Measurements from ENCODE around the gene CLCA2. TPM values are rescaled to one million over a fixed set of nuclear protein-coding genes. Genes with fewer than 3 reads are reported as not detected.

The CLCA2 gene
- polyA plus RNA-seq, 1 donor from 2014 or later: not detected

DNA sequence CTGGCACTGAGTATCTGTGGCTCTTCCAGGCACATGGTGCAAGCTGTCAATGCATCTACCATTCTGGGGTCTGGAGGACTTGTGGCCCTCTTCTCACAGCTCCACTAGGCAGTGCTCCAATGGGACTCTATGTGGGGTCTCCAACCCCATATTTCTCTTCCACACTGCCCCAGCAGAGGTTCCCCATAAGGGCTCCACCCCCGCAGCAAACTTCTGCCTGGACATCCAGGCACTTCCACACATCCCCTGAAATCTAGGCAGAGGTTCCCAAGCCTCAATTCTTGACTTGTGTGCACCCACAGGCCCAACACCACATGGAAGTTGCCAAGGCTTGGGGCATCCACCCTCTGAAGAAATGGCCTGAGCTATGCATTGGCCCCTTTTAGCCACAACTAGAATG is 46.6 kb upstream of the CLCA2 start:
- Histone ChIP-seq H3K4me2 (ENCODE audit: low read length) (no peak overlapping the region), H4K20me1 (ENCODE audit: insufficient read depth) (no peaks in the 10 kb centered on the region), H3K9me3 (ENCODE audit: low read length) (no peaks in the 10 kb centered on the region), H3F3A (ENCODE audit: insufficient read depth, low read length, poor library complexity, severe bottlenecking) (peaks cover 2% of the 10 kb centered on the region), H3K27me3 (ENCODE audit: insufficient read depth, low read depth, low read length) (no peaks in the 10 kb centered on the region), H3K27ac (ENCODE audit: low read length) (no peak overlapping the region), H3K9me2 (ENCODE audit: insufficient read depth, low read length) (no peaks in the 10 kb centered on the region), H3K4me3 (ENCODE audit: low read length) (no peak overlapping the region), H3K9ac (ENCODE audit: low read length) (no peak overlapping the region), H2AFZ (ENCODE audit: low read depth, low read length) (no peak overlapping the region), H3K36me3 (ENCODE audit: insufficient read depth, low read length) (peaks cover 19% of the 10 kb centered on the region), H3K79me2 (replicated peaks; ENCODE audit: insufficient read depth, low read length) (no peaks in the 10 kb centered on the region)
- TF ChIP-seq, protein P1, sequence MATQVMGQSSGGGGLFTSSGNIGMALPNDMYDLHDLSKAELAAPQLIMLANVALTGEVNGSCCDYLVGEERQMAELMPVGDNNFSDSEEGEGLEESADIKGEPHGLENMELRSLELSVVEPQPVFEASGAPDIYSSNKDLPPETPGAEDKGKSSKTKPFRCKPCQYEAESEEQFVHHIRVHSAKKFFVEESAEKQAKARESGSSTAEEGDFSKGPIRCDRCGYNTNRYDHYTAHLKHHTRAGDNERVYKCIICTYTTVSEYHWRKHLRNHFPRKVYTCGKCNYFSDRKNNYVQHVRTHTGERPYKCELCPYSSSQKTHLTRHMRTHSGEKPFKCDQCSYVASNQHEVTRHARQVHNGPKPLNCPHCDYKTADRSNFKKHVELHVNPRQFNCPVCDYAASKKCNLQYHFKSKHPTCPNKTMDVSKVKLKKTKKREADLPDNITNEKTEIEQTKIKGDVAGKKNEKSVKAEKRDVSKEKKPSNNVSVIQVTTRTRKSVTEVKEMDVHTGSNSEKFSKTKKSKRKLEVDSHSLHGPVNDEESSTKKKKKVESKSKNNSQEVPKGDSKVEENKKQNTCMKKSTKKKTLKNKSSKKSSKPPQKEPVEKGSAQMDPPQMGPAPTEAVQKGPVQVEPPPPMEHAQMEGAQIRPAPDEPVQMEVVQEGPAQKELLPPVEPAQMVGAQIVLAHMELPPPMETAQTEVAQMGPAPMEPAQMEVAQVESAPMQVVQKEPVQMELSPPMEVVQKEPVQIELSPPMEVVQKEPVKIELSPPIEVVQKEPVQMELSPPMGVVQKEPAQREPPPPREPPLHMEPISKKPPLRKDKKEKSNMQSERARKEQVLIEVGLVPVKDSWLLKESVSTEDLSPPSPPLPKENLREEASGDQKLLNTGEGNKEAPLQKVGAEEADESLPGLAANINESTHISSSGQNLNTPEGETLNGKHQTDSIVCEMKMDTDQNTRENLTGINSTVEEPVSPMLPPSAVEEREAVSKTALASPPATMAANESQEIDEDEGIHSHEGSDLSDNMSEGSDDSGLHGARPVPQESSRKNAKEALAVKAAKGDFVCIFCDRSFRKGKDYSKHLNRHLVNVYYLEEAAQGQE (IDR thresholded peaks at IDR 0.05; ENCODE audit: borderline replicate concordance): no peak
- no peak for TF ChIP-seq EP300 (conservative IDR thresholded peaks at IDR 0.05; ENCODE audit: poor library complexity, severe bottlenecking)
- no peak for TF ChIP-seq MXI1 (conservative IDR thresholded peaks at IDR 0.05; ENCODE audit: poor library complexity, severe bottlenecking)
- TF ChIP-seq TAF1 (IDR thresholded peaks at IDR 0.05; ENCODE audit: low read depth): no peak
- TF ChIP-seq, protein P2, sequence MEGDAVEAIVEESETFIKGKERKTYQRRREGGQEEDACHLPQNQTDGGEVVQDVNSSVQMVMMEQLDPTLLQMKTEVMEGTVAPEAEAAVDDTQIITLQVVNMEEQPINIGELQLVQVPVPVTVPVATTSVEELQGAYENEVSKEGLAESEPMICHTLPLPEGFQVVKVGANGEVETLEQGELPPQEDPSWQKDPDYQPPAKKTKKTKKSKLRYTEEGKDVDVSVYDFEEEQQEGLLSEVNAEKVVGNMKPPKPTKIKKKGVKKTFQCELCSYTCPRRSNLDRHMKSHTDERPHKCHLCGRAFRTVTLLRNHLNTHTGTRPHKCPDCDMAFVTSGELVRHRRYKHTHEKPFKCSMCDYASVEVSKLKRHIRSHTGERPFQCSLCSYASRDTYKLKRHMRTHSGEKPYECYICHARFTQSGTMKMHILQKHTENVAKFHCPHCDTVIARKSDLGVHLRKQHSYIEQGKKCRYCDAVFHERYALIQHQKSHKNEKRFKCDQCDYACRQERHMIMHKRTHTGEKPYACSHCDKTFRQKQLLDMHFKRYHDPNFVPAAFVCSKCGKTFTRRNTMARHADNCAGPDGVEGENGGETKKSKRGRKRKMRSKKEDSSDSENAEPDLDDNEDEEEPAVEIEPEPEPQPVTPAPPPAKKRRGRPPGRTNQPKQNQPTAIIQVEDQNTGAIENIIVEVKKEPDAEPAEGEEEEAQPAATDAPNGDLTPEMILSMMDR (IDR thresholded peaks at IDR 0.05; ENCODE audit: poor library complexity, severe bottlenecking): no peak
- no peak for TF ChIP-seq EZH2 (IDR thresholded peaks at IDR 0.05; ENCODE audit: borderline replicate concordance, insufficient read depth, low read length, poor library complexity, severe bottlenecking)
- no peak for TF ChIP-seq SMC3 (conservative IDR thresholded peaks at IDR 0.05; ENCODE audit: poor library complexity)

DNA sequence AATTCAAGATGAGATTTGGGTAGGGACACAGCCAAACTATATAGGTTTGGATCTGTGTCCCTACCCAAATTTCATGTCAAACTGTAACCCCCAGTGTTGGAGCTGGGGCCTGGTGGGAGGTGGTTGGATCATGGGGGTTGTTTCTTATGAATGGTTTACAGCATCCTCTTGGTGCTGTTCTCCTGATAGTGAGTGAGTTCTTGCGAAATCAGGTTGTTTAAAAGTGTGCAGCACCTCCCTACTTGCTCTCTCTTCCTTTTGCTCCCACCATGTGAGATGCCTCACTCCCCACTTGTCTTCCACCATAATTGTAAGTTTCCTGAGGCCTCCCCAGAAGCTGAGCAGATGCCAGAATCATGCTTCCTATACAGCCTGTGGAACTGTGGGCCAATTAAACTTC is 45.2 kb upstream of the CLCA2 start:
- no peaks in the 10 kb centered on the region for H4K20me1 ChIP-seq (ENCODE audit: insufficient read depth)
- H3K4me3 ChIP-seq (ENCODE audit: low read length): no peak overlapping the region
- no peak overlapping the region for H3K9ac ChIP-seq (ENCODE audit: low read length)
- H3F3A ChIP-seq (ENCODE audit: insufficient read depth, low read length, poor library complexity, severe bottlenecking): no peaks in the 10 kb centered on the region
- H3K9me2 ChIP-seq (ENCODE audit: insufficient read depth, low read length): no peaks in the 10 kb centered on the region
- TF ChIP-seq POLR2AphosphoS5 (IDR thresholded peaks at IDR 0.05) (no peak), MXI1 (conservative IDR thresholded peaks at IDR 0.05; ENCODE audit: poor library complexity, severe bottlenecking) (no peak), SMC3 (conservative IDR thresholded peaks at IDR 0.05; ENCODE audit: poor library complexity) (no peak), TAF1 (IDR thresholded peaks at IDR 0.05; ENCODE audit: low read depth) (no peak), EZH2 (IDR thresholded peaks at IDR 0.05; ENCODE audit: borderline replicate concordance, insufficient read depth, low read length, poor library complexity, severe bottlenecking) (no peak), RAD21 (conservative IDR thresholded peaks at IDR 0.05) (no peak), EP300 (conservative IDR thresholded peaks at IDR 0.05; ENCODE audit: poor library complexity, severe bottlenecking) (no peak)
- TF ChIP-seq, protein P2 (IDR thresholded peaks at IDR 0.05; ENCODE audit: poor library complexity, severe bottlenecking): no peak
- TF ChIP-seq, protein P1 (IDR thresholded peaks at IDR 0.05; ENCODE audit: borderline replicate concordance): no peak
- peaks cover 10% of the 10 kb centered on the region for H3K36me3 ChIP-seq (ENCODE audit: insufficient read depth, low read length)
- no peak overlapping the region for H3K27ac ChIP-seq (ENCODE audit: low read length)
- no peak overlapping the region for H2AFZ ChIP-seq (ENCODE audit: low read depth, low read length)
- H3K4me2 ChIP-seq (ENCODE audit: low read length): no peak overlapping the region
- H3K27me3 ChIP-seq (ENCODE audit: insufficient read depth, low read depth, low read length): no peaks in the 10 kb centered on the region
- H3K79me2 ChIP-seq (replicated peaks; ENCODE audit: insufficient read depth, low read length): no peaks in the 10 kb centered on the region
- no peaks in the 10 kb centered on the region for H3K9me3 ChIP-seq (ENCODE audit: low read length)

All from neural cell (in vitro differentiated cells).